Inflammatory macrophage (primary cell): ENCODE results near the gene SMIM10L2A.
"Not testable (repeated sequence)": the region's sequence is repeated elsewhere in the genome, so short reads cannot be mapped to it uniquely, and the experiment has no call there.

ENCODE experiments used
- DNase-seq, 2 donors: peaks; one replicate each; pipeline ENCODE4 v3.0.0-alpha.2; 2020 to 2022

SMIM10L2A gene

DNA sequence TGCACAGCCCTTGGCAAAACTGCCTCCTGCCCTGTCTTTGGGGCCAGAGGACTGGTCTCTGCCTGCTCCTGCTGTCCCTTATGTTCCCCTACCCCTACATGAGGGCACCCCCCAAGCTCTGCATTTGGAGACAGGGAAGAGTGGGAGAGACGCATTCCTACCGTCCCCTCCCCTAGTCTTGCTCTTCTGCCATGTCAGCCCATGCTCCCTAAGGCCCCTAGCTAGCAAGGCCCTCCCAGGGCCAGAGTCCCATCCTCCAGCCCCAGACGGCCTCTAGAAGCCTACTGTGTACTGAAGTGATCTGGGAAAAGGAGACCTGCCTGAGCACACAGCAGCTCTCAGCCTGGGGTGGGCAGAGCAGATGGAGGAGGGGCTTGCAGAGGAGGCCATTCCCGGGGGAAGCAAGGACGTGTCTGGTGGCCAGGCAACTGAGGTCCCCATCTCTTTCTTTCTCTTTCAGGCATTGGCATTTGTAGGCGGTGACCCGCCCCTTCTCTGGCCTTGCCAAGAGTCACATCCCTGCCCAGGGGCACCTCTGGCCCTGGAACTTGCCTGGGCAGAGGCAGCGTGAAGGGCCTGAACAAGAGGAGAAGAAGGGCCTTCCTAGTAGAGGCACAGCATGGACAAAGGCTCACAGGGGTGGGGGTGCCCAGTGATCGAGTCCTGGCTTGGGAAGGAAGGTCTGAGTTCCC lies 1.6 kb downstream of the SMIM10L2A start:
- not testable (repeated sequence) for DNase-seq

DNA sequence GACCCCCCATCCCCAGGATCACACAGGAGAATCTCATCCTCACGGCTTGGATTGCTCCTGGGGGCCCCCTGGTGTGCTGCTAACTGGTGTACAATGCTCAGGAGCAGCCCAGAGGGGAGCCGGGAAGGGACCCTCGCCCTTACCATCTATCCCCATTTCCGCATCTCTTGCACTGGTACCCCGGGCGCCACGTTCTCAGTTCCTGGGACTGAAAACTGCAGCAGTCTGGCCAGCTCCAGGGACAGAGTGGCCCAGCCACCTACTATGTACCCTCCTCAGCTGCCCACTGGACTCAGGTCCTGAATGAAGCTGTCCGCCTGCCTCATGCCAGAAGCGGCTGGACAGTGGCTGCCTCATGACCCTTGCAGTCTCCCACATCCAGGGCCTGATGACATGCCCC lies 2.7 kb downstream of the SMIM10L2A start:
- no peak for DNase-seq

DNA sequence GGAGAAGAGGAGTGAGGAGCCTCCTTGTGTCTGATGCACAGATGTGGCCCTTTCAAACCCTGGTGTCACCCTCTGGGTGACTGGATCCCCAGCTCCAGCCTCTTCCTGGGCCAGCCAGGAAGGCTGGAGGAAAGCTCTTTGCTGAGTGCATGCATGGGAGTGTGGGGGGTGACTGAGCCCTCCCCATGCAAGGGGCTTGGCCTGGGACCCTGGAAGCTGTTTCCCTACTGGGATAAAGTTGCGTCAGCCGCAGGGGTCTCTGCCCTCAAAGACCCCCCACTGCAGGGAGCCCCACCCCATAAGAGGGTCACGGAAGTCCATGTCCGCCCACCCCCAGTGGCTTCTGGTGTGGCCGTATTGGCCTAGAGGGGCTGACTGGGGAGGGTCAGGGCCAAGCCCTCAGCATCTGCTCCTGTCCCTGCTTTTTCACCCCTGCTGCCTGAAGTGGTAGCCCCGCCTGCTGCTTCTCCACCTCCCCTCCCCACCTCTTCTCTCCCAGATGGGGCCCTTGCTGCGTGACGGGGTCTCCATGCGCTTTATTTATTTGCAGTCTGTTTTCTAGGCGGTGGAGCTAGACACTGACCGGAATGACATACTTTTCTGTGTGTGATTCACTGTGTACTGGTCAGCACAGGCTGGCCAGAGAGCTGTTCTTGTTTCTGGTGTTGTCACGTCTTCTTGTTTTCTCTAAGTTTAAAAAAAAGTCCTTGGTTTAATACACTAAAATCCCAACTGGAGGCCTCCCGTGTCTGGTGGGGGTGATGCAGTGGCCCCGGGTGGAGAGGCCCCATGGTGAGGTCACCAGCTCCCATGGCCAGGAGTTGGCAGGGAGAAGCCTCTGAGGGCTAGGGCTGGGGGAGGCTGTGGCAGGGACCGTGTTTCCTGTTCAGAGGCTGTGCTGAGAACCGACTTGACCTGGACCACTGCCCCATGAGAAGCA lies 3.6 kb downstream of the SMIM10L2A start:
- DNase-seq = no peak

DNA sequence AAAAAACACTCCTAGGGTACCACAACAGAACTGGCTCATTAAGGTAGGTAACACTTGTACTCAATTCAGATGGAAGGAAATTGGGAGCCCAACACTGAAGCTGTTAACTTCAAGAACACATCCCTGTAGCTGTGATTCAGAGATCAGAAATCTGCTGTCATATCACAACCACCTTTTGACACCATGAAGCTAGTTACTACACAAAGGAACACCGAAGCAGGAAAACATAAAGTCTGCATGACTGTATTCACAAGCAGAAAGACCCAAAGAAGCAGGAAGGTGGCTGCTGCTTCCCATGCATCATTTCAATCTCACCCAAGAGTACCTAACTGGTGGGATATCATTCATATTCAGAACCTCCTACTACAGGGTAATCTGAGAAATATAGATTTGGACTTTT lies 7.7 kb downstream of the SMIM10L2A start:
- no peak for DNase-seq

GRCh38 chrX:135431886-135432285 lies 10.1 kb downstream of the SMIM10L2A start:
- no peak for DNase-seq

- DNase-seq = no peak
Observed at GRCh38 chrX:135432453-135432852, 10.7 kb downstream of the SMIM10L2A start.

- DNase-seq = no peak
Observed at GRCh38 chrX:135432881-135433521, 11.3 kb downstream of the SMIM10L2A start.

- no peak for DNase-seq
Observed at GRCh38 chrX:135433531-135434257, 11.9 kb downstream of the SMIM10L2A start.

DNA sequence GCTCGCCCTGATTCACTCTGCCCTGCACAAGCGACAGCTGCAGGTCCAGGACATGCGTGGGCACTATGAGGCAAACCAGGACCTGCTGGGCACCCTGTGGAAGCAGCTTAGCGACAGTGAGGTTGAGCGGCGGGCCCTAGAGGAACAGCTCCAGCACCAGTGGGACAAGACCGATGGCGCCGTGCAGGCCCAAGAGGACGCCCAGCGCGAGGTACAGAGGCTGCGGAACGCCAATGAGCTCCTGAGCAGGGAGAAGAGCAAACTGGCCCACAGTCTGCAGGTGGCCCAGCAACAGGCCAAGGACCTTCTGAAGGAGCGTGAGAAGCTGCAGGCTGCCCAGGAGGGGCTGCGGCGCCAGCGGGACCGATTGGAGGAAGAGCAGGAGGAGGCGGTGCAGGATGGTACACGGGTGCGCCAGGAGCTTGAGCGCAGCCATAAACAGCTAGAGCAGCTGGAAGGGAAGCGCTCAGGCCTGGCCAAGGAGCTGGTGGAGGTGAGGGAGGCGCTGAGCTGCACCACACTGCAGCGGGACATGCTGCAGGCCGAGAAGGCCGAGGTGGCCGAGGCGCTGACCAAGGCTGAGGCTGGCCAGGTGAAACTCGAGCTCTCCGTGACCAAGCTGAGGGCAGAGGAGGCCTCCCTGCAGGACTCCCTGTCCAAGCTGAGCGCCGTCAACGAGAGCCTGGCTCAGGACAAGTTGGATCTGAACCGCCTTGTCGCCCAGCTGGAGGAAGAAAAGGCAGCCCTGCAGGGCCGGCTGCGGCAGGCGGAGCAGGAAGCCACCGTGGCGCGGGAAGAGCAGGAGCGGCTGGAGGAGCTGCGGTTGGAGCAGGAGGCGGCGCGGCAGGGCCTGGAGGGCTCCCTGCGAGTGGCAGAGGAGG lies 12.8 kb downstream of the SMIM10L2A start:
- no peak for DNase-seq

DNA sequence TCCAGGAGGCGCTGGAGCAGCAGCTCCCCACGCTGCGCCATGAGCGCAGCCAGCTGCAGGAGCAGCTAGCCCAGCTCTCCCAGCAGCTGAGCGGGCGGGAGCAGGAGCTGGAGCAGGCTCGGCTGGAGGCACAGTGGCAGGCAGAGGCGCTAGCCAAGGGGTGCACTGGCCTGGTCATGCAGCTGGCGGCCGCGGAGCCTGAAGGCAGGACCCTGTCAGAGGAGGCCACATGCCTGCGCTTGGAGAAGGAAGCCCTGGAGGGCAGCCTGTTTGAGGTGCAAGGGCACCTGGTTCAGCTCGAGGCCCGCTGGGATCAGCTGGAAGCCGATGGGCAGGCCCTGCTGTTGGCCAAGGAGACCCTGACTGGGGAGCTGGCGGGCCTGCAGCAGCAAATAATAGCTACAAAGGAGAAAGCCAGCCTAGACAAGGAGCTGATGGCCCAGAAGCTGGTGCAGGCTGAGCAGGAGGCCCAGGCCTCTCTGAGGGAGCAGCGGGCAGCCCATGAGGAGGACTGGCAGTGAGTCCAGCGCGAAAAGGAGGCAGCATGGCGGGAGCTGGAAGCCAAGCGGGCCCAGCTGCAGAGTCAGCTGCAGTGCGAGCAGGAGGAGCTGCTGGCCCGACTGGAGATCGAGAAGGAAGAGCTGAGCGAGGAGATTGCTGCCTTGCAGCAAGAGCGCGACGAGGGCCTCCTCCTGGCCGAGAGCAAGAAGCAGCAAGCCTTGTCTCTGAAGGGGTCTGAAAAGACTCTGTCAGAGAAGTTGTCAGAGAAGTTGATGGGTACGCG lies 13.6 kb downstream of the SMIM10L2A start:
- DNase-seq = no peak

- DNase-seq = no peak
Observed at GRCh38 chrX:135435933-135436332, 14.2 kb downstream of the SMIM10L2A start.

- DNase-seq = no peak
Observed at GRCh38 chrX:135436456-135436855, 14.7 kb downstream of the SMIM10L2A start.

DNA sequence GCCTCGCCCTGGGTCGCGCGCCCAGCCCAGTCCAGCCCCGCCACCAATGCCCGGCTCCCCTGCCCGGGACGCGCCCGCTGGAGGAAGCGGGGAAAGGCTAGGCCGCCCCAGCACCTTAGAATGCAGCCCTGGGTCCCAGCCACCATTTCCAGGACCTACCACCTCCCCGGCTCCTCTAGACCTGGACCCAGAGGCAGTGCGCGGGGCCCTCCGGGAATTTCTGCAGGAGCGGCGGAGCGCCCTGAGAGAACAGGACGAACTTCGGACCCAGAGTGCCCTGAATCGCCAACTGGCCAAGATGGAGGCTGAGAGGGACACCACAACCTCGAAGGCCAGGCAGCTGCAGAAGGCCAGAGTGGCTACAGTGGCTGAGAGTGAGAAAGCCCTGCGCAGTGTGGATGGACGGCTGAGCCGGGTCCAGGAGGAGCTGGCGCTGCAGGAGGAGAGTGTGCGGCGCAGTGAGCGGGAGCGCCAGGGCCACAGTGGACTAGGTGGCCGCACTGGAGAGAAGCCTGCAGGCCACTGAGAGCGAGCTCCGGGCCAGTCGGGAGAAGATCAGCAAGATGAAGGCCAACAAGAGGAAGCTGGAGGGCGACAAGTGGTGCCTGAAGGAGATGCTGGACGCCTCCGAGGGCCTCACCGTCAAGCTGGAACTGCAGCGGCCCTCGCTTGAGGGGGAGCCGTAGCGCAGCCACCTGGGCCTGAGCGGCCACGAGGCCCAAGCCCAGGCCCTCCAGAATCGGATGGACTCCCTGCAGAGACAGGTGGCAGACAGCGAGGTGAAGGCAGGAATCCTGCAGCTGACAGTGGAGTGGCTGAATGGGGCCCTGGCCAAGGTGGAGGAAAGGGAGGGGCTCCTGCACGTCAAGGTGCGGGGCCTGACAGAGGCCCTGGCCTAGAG lies 15.5 kb downstream of the SMIM10L2A start:
- no peak for DNase-seq

DNA sequence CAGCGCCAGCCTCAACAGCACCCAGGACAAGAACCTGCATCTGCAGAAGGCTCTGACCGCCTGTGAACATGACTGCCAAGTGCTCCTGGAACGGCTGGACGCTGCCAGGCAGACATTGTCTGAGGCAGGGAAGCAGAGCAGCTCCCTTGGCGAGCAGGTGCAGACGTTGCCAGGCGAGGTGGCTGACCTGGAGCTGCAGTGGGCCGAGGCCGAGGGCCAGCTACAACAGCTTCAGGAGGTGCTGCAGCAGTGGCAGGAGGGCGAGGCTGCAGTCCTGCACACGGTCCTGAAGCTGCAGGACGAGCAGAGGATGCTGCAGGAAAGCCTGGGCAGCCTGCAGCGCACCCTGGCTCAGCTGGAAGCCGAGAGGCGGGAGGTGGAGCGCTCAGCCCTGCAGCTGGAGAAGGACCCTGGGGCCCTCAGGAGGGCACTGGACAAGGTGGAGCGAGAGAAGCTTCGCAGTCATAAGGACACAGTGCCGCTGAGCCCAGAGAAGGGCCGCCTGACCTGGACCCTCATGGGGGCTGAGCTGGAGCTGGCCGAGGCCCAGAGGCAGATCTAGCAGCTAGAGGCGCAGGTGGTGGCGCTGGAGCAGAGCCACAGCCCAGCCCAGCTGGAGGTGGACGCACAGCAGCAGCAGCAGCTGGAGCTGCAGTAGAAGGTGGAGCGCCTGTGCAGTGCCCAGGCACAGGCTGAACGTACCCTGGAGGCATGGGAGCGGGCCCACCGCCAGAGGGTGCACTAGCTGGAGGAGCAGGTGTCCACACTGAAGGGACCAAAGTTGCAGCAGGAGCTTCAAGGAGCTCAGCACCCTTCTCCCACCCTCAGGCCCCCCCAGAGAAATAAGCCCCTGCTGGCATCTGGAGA lies 16.4 kb downstream of the SMIM10L2A start:
- DNase-seq = no peak

DNA sequence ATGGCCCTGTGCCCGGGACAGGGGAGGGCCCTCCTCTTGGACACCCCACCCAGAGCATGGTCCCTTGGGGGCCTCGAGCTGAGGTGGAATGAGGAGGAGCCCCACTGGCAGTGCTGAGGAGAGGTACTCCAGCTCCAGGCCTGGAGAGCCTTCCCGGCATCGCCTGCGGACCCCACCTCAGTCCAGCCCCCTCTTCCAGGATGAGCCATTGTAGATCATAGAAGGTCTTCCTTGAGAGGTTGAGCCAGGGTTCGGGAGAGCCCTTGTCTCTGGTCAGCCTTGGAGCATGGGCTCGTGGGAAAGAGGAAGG lies 16.9 kb downstream of the SMIM10L2A start:
- no peak for DNase-seq

- DNase-seq = no peak
Observed at GRCh38 chrX:135449637-135450550, 28.1 kb downstream of the SMIM10L2A start.

DNA sequence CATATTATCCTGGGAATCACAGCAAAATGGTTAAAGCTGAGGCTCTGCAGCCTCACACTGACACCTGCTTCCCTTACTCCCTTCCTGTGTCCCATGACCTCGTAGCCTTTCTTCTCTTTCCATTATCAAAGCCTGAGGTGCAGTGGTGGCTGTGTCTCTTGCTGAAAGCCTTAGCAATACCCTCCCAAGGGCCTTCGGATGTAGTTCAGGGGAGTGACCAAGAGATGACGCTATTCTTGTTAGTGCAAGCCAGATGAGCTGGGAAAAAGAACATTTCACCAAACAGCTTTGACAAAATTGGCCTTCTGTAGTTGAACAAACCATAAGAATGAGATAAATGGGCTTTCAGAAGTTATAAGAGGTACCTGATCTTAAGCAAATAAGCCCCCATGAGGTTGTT lies 31.6 kb downstream of the SMIM10L2A start:
- DNase-seq = no peak

- no peak for DNase-seq
Observed at GRCh38 chrX:135454816-135455215, 33.1 kb downstream of the SMIM10L2A start.
